ENCODE data around the gene SPG7.

SPG7 gene

GRCh38 chr16:89556750-89557689 is 48.8 kb downstream of the SPG7 start:
- peak; percentile 80 for DNase-seq (ENCODE audit: low read depth)
- TF ChIP-seq CTCF (IDR thresholded peaks at IDR 0.05; ENCODE audit: low read length, missing control alignments): peak; percentile 94
- H3K4me3 ChIP-seq (replicated peaks; ENCODE audit: low read depth, low read length): no peak overlapping the region

- TF ChIP-seq CTCF (IDR thresholded peaks at IDR 0.05; ENCODE audit: low read length, missing control alignments): no peak
- H3K4me3 ChIP-seq (replicated peaks; ENCODE audit: low read depth, low read length): no peak overlapping the region
- no peak for DNase-seq (ENCODE audit: low read depth)
Measured at GRCh38 chr16:89557690-89558490, 49.7 kb downstream of the SPG7 start.

GRCh38 chr16:89560378-89561141 is 52.4 kb downstream of the SPG7 start, which contains the start of gene RPL13:
TSS of gene RPL13 (plus strand) at chr16:89560682. CDS start at chr16:89560960, 278 bp downstream.
- no peak for TF ChIP-seq CTCF (IDR thresholded peaks at IDR 0.05; ENCODE audit: low read length, missing control alignments)
- H3K4me3 ChIP-seq (replicated peaks; ENCODE audit: low read depth, low read length): peak within 1 kb of the TSS; percentile 87
- peak; percentile 96 for DNase-seq (ENCODE audit: low read depth)

- DNase-seq (ENCODE audit: low read depth): peak; percentile 32
- H3K4me3 ChIP-seq (replicated peaks; ENCODE audit: low read depth, low read length): peak overlapping the region; percentile 87
- no peak for TF ChIP-seq CTCF (IDR thresholded peaks at IDR 0.05; ENCODE audit: low read length, missing control alignments)
Measured at GRCh38 chr16:89561142-89561883, 53.1 kb downstream of the SPG7 start.

GRCh38 chr16:89561884-89562599 is 53.8 kb downstream of the SPG7 start:
- H3K4me3 ChIP-seq (replicated peaks; ENCODE audit: low read depth, low read length): peak overlapping the region; percentile 87
- no peak for DNase-seq (ENCODE audit: low read depth)
- TF ChIP-seq CTCF (IDR thresholded peaks at IDR 0.05; ENCODE audit: low read length, missing control alignments): no peak
